Forelimb muscle (tissue), 1 donor: ENCODE results near the gene GGN. TPM values are rescaled to one million over a fixed set of nuclear protein-coding genes. Genes with fewer than 3 reads are reported as not detected.
"Not testable (repeated sequence)": the region's sequence is repeated elsewhere in the genome, so short reads cannot be mapped to it uniquely, and the experiment has no call there.

Experiments used
- DNase-seq: peaks from one replicate; pipeline ENCODE4 v3.0.0-alpha.2; 2013; ENCODE audit warnings: low read depth
- polyA plus RNA-seq: library from polyadenylated mRNA; unstranded; fragments of 120-200 nt; gene quantifications from one replicate; pipeline ENCODE4 v1.2.1, GENCODE V29; 2013; ENCODE audit not compliant: insufficient read length

The GGN gene, protein sequence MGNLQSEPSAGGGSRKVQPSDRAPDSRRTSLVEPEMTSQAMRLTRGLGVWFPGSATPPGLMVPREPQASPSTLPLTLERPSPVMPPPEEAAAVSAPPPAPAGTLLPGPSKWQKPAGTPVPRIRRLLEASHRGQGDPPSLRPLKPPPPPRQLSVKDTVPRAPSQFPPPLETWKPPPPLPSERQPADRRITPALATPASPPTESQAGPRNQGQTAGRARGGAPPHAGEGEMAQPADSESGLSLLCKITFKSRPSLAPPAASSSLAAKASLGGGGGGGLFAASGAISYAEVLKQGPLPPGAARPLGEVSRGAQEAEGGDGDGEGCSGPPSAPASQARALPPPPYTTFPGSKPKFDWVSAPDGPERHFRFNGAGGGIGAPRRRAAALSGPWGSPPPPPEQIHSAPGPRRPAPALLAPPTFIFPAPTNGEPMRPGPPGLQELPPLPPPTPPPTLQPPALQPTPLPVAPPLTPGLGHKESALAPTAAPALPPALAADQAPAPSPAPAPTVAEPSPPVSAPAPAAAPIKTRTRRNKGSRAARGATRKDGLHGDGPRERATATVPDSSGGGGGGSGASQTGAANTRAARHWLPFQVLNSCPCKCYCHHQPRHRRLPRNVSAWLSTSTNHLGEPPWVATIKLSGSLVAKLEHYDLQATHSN
- 0.43 TPM for polyA plus RNA-seq

- no peak for DNase-seq
These were observed at the start of gene GGN for GRCh38 chr19:38387550-38388348. Gene GGN, minus strand, starts transcription at chr19:38388034. Its CDS starts 773 bp downstream, at chr19:38387261.

GRCh38 chr19:38437295-38437694, 49.5 kb upstream of the GGN start:
- DNase-seq: no peak

GRCh38 chr19:38434549-38435051, 46.8 kb upstream of the GGN start:
- DNase-seq: peak; percentile 29

- DNase-seq: no peak
These were observed 45.5 kb upstream of the GGN start, which contains the start of gene RYR1 for GRCh38 chr19:38433268-38433733. Gene RYR1, plus strand, starts transcription at chr19:38433691. Its CDS starts 139 bp downstream, at chr19:38433830.

- DNase-seq: no peak
These were observed 43.1 kb upstream of the GGN start for GRCh38 chr19:38430931-38431330.

DNA sequence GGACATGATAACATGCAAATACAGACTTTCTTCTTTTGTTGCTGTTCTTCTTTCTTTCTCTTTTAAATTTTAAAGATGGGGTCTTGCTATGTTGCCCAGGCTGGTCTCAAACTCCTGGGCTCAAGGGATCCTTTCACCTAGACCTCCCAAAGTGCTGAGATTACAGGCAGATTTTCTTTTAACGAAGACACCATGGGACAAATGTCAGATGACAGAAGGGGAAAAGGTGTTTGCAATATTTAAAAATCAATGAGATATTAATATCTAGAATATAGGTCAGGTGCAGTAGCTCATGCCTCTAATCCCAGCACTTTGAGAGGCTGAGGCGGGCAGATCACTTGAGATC, 42.0 kb upstream of the GGN start:
- no peak for DNase-seq

DNA sequence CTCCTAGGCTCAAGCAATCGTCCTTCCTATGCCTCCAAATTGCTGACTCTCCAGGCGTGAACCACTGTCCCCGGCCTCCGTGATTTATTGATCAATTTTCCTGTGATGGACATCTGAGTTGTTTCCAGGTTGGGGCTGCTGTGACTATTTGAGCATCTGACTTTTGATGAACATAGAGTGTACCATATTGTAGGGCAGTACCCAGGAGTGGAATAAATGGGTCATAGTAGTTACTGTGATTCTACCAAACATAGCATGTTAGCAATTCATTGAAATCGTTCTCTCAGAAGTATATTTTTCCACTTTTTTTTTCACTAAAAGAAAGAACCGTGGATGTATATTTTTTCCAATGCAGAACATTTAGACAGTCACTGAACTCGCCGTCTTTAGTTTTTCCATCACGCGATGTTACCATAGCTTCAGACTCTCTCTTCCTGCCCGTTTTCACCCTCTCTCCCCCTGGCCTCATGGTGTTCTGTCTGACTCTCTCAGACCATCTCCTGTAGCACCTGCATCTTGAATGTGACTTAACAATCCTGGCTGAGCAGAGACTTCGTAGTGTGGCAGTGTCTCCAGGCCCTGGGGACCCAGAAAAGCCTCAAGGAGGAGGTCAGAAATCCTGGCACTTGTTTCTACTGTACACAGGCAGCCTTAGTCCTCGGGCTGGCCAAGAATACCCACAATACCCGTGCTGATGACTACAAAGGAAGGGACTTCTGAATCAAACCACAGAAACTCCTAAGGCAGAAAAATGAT, 41.4 kb upstream of the GGN start:
- no peak for DNase-seq

GRCh38 chr19:38427035-38427677, 39.3 kb upstream of the GGN start:
- not testable (repeated sequence) for DNase-seq

GRCh38 chr19:38425810-38426466, 38.1 kb upstream of the GGN start, which contains the start of gene RASGRP4:
Gene RASGRP4, minus strand, starts transcription at chr19:38426219. Its CDS starts 128 bp downstream, at chr19:38426091.
- no peak for DNase-seq

DNA sequence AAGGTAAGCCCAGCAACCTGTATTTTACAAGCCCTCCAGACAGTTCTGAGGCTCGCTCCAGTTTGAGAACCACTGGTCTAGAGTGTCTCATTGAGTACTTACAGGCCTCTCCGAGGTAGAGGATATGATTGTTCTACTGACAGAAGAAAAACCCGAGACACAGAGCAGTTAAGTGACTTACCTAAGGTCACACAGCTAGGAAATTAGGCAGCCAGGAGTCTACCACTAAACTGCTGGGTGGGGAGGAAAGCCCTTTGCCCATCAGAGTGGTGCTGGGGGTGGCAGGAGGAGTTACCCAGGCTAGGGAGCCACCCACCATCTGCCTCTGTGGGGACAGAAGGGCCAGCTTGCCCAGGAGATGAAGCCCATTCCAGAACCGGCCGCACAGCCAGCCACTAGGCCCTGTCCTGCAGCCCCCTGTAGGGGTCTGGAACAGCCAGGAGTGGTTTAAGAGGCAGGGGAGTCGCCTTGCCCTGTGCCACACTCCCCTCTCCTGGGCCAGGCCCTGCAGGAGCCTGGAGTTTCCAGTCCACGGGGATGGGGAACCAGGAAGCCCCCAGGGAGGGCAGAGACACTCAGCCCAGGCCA, 37.5 kb upstream of the GGN start:
- DNase-seq: no peak

GRCh38 chr19:38424272-38424671, 36.4 kb upstream of the GGN start:
- DNase-seq: no peak

GRCh38 chr19:38422438-38422837, 34.6 kb upstream of the GGN start:
- DNase-seq: no peak

- DNase-seq: no peak
These were observed 34.0 kb upstream of the GGN start for GRCh38 chr19:38421856-38422255.

- DNase-seq: no peak
These were observed 33.1 kb upstream of the GGN start for GRCh38 chr19:38420935-38421334.

DNA sequence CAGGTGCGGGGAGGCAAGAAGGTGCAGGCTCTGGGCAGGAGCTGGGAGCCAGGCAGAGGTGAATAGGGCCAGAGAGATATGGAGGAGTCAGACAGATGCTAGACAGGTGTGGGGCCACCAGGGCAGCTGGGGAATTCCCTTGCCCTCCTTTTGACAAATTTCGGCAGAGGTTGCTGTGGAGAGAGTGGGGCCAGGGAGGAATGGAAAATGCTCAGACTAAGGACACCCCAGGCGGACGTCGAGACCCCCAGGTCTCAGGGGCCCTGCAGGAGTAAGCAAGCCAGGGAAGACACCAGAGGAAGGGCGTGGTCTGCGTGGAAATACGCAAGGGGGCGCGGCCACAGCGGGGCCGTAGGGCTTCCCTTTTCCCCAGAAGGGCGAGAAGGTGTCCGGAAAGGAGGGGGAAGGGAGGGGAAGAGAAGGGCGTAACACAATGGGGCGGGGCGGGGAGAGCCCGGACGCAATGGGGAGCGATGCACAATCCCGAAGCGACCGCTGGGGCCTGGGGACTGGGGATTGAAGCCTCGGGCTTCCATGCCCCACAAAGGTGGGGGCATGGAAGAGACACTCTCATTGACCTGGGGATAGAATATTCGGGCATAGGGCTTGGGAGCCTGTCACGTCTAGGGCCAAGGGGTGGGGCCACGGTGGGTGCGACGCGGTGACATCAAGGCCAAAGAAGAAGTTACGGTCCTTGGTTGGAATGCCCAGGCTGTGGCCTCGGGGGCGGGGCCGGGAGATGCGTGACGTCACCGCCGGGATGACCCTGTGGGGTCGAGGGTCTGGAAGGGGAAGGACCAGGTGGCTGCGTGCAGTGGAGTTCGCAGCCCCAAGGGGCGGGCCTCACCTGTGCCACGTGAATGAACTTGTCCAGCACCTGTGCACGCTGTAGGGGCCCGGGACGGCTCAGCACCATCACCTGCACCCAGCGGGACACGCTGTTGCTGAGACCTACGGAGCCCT, 30.0 kb upstream of the GGN start:
- no peak for DNase-seq

DNA sequence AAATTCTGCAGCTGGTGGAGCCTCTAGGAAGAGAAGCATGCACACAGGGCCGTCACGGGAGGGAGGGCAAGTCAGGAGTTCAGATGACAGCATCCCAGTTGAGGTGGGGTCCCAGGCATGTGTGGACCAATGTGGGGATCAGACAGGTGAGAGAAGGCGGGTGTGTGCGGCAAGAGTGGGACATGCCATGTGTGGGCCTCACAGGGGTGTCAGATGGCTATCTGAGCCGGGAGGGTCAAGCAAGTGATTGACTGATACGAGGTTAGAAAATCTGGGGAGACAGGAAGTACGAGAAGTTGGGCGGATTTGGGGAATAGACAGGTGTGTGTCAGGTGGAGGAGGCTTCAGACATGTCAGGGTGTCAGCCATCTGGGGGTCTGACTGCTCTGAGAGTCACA, 29.3 kb upstream of the GGN start:
- no peak for DNase-seq

DNA sequence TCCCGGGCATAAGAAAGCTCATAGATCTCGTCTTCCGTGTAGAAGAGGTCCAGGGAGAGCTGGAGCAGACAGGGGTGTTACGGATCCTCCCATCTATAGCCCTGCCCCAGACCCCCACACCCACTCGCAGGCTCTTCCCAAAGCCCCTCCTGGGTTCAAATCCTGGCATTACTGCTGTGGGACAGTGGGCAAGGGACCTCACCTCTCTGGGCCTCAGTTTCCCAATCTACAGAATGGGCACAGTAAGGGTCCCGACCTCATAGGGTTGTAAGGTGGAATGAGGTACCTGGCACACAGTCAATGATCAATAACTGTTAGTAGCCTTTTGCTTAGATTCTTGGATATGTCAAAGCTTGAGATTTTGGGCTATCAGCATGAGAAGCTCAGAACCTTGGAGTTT, 25.6 kb upstream of the GGN start:
- DNase-seq: no peak

- DNase-seq: no peak
These were observed 25.1 kb upstream of the GGN start for GRCh38 chr19:38412961-38413360.

DNA sequence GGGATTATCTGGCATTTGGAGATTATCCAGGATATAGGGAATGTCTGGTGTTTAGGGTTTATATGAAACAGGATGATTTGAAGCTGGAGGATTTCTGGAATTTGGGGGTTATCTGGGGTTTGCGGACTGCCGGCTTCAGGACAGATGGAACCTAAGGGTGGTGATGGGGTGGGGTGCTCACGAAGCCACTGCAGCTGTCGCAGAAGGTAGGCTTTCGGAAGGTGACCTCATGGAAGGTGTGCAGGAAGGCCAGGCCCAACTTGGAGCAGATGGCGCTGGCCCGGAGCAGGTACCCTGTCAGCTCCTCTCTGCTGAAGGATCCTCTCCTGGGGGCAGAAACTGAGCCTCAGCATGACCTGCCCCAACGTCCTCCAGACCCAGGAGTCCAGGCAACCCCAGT, 24.7 kb upstream of the GGN start:
- no peak for DNase-seq
